B cell (primary cell): ENCODE data around the gene CTCF.

Source experiments
- EZH2 ChIP-seq: IDR thresholded peaks from 2 replicates; pipeline ENCODE4 v1.6.1; 2012; ENCODE audit warnings: borderline replicate concordance, low read depth, mild to moderate bottlenecking, moderate library complexity, low read length; ENCODE audit not compliant: insufficient read depth, poor library complexity, severe bottlenecking
- TF ChIP-seq, protein P1 (sequence below): fragments of 200-600 bp; IDR thresholded peaks from one replicate; pipeline ENCODE4 v1.8.0; 2022; ENCODE audit warnings: antibody characterized with exemption, mild to moderate bottlenecking

DNA sequence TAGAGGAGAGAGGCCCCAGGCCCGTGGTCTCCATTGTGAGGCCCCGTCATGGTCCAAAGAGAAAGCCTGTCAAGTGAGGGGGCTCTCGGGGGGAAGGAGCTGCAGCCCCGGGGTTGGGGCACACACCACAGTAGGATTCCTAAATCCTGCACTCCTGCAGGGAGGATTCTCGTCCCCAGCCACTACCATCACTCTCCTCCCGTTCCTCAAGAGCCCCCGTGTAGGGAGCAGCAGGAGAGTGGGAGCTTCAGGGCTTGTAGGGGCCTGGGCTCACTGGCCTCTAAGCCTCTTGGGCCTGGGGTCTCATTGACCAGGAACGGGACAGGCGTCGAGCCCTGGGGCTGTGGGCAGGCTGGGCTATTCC is 105.1 kb downstream of the CTCF start:
- TF ChIP-seq, protein P1, sequence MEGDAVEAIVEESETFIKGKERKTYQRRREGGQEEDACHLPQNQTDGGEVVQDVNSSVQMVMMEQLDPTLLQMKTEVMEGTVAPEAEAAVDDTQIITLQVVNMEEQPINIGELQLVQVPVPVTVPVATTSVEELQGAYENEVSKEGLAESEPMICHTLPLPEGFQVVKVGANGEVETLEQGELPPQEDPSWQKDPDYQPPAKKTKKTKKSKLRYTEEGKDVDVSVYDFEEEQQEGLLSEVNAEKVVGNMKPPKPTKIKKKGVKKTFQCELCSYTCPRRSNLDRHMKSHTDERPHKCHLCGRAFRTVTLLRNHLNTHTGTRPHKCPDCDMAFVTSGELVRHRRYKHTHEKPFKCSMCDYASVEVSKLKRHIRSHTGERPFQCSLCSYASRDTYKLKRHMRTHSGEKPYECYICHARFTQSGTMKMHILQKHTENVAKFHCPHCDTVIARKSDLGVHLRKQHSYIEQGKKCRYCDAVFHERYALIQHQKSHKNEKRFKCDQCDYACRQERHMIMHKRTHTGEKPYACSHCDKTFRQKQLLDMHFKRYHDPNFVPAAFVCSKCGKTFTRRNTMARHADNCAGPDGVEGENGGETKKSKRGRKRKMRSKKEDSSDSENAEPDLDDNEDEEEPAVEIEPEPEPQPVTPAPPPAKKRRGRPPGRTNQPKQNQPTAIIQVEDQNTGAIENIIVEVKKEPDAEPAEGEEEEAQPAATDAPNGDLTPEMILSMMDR = no peak
- TF ChIP-seq EZH2 = no peak
